GM12878 (cell line): ENCODE measurements around the gene FGFR1OP2. TPM values are rescaled to one million over a fixed set of nuclear protein-coding genes. Genes with fewer than 3 reads are reported as not detected.

Source experiments
- ATAC-seq: fragments of 200-7000 bp; cut with Tn5 transposase; 3 replicates; pipeline ENCODE4 v1.9.1; 2020; ENCODE audit warnings: mild to moderate bottlenecking, moderate library complexity
- BruUV-seq: library from RNA; stranded (reverse); fragments of 400-500 nt; replicated peaks from 2 replicates; lab custom pipeline; 2021; lab: Mats Ljungman, UMichigan
- CTCF ChIA-PET: fragments of 300-600 bp; sonication (Branson Sonifier 250); formaldehyde crosslinking; extraction: SDS; loops from one replicate; lab custom pipeline; 2021; ENCODE audit warnings: inconsistent platforms; lab: Yijun Ruan, JAX
- POLR2A ChIA-PET: fragments of 350-600 bp; formaldehyde crosslinking; extraction: SDS; loops from one replicate; lab custom pipeline; 2021; ENCODE audit warnings: inconsistent platforms; lab: Charles Lee
- RAD21 ChIA-PET: fragments of 300-600 bp; sonication (Branson Sonifier 250); formaldehyde crosslinking; loops from one replicate; lab custom pipeline; 2023; ENCODE audit warnings: antibody characterized with exemption; ENCODE audit not compliant: unreplicated experiment; lab: Charles Lee
- SMC1A ChIA-PET: fragments of 300-600 bp; sonication (Branson Sonifier 250); formaldehyde crosslinking; loops from one replicate; lab custom pipeline; 2023; ENCODE audit not compliant: unreplicated experiment, uncharacterized antibody; lab: Charles Lee
- DNase-seq: peaks from one replicate; pipeline ENCODE4 v3.0.0-alpha.2; 2011; ENCODE audit warnings: low read depth, low spot score
- FAIRE-seq: peaks from 3 replicates; lab custom pipeline; 2011; peaks lifted over from hg19 to GRCh38; lab: Jason Lieb, UNC
- H2AFZ ChIP-seq: 2 replicates; pipeline ENCODE4 v1.6.0; 2011; ENCODE audit warnings: low read depth, low read length, control low read depth; ENCODE audit not compliant: control insufficient read depth
- H3K27ac ChIP-seq: 2 replicates; pipeline ENCODE4 v1.5.1; 2011; ENCODE audit warnings: control low read depth; ENCODE audit not compliant: control insufficient read depth, insufficient read depth
- H3K27me3 ChIP-seq, 2 experiments: replicated peaks in 1 of 2; 2 replicates each; pipeline versions ENCODE4 v1.6.0 to v1.6.1; 2011; ENCODE audit warnings: low read length in 1 of 2; ENCODE audit not compliant: control insufficient read depth in 2 of 2, insufficient read depth in 2 of 2
- H3K36me3 ChIP-seq, 2 experiments: 2 replicates each; pipeline ENCODE4 v1.5.1; 2011; ENCODE audit warnings: low read length in 1 of 2; ENCODE audit not compliant: control insufficient read depth in 2 of 2, insufficient read depth in 2 of 2
- H3K4me1 ChIP-seq: 2 replicates; pipeline ENCODE4 v1.6.1; 2011; ENCODE audit warnings: mild to moderate bottlenecking, low read length, moderate library complexity, mixed read lengths; ENCODE audit not compliant: control insufficient read depth, insufficient read depth
- H3K4me2 ChIP-seq: 2 replicates; pipeline ENCODE4 v1.6.0; 2011; ENCODE audit warnings: control low read depth; ENCODE audit not compliant: control insufficient read depth, insufficient read depth
- H3K4me3 ChIP-seq: fragments of 200-600 bp; sonication (generic); 2 replicates; pipeline ENCODE4 v1.5.1; 2016
- H3K79me2 ChIP-seq: 2 replicates; pipeline ENCODE4 v1.6.0; 2011; ENCODE audit warnings: low read length; ENCODE audit not compliant: control insufficient read depth, insufficient read depth
- H3K9ac ChIP-seq: 2 replicates; pipeline ENCODE4 v1.8.0; 2011; ENCODE audit warnings: low read length, control low read depth, mixed read lengths; ENCODE audit not compliant: control insufficient read depth, insufficient read depth
- H3K9me3 ChIP-seq: replicated peaks from 3 replicates; pipeline ENCODE4 v1.5.1; 2011; ENCODE audit warnings: mild to moderate bottlenecking, low read length; ENCODE audit not compliant: control insufficient read depth, insufficient read depth
- H4K20me1 ChIP-seq: 2 replicates; pipeline ENCODE4 v1.6.0; 2011; ENCODE audit not compliant: control insufficient read depth, insufficient read depth
- SPI1 ChIP-seq: IDR thresholded peaks from 2 replicates; pipeline ENCODE4 v1.6.1; 2011; ENCODE audit warnings: low read depth, mild to moderate bottlenecking, low read length, moderate library complexity, borderline replicate concordance; ENCODE audit not compliant: insufficient read depth
- WGBS: methylation state at CpG from one replicate; pipeline ENCODE4 v1.1.6; 2016; ENCODE audit warnings: low lambda C conversion rate; ENCODE audit not compliant: insufficient replicate concordance, insufficient coverage; ENCODE audit errors: missing lambda C conversion rate; 5-methylcytosine and 5-hydroxymethylcytosine counted together
- in situ Hi-C: fragments of 300-500 bp; cut with MboI; formaldehyde crosslinking; loops from 9 replicates; pipeline ENCODE4 v1.14.3; 2018; ENCODE audit warnings: mixed read lengths
- intact Hi-C: fragments of 100-400 bp; cut with micrococcal nuclease; formaldehyde crosslinking; loops from one replicate; pipeline ENCODE4 v1.14.2; 2022; ENCODE audit not compliant: unreplicated experiment
- polyA plus RNA-seq, 11 experiments: library from polyadenylated mRNA; depleted of rRNA in 4 of 11; unstranded in 6 of 11; stranded (reverse) in 5 of 11; fragments of >200 nt; fragmentation: Nextera tagmentation in 4 of 11; fragmentation: Illumina TruSeq in 1 of 11; extraction: Ambion mirVana in 4 of 11; extraction: Trizol in 1 of 11; gene quantifications; 1 replicate in 1 of 11; 2 replicates in 10 of 11; pipeline versions ENCODE4 v1.2.1 to v1.2.3, GENCODE V29; 2011 to 2016; ENCODE audit warnings: inconsistent platforms in 2 of 11, missing spikeins in 2 of 11, low read depth in 1 of 11
- total RNA-seq, 4 experiments: library from RNA; depleted of rRNA in 3 of 4; stranded (reverse); fragments of >200 nt in 3 of 4; fragmentation: Illumina TruSeq in 1 of 4; extraction: Trizol in 1 of 4; gene quantifications; 2 replicates each; pipeline versions ENCODE4 v1.2.1 to v1.2.3, GENCODE V29; 2013 to 2021
- TF ChIP-seq, protein P1 (sequence below): fragments of 450-650 bp; IDR thresholded peaks from 2 replicates; pipeline ENCODE4 v1.6.1; 2018; ENCODE audit warnings: borderline replicate concordance, mild to moderate bottlenecking; ENCODE audit not compliant: partially characterized antibody
- TF ChIP-seq, protein P2 (sequence below): fragments of 450-650 bp; IDR thresholded peaks from 2 replicates; pipeline ENCODE4 v1.6.1; 2016; ENCODE audit warnings: mild to moderate bottlenecking, moderate library complexity, borderline replicate concordance

The FGFR1OP2 gene
- total and polyA plus RNA-seq, 10 of the 15 experiments (the other 5 are each of a cell fraction or from before 2014, with no cell fraction given): 28.5 to 59.1 (median 38.3) TPM

- BruUV-seq: no TSS peak
- 81% methylated on average over 5 of the region's 5 CpGs for WGBS
- ChIA-PET CTCF (interaction anchor here (0.9 to 8.4 kb wide), 6 partner anchors 15 to 174 kb away, joined by 3 to 72 read pairs (median 4); no protein-coding TSS in a partner anchor), POLR2A (interaction anchor here (0.5 kb wide), 1 partner anchor 272 kb away, joined by 4 read pairs; no protein-coding TSS in a partner anchor), SMC1A (interaction anchor here (1.1 to 6.2 kb wide), 3 partner anchors 8 to 915 kb away, joined by 3 to 56 read pairs (median 4); no protein-coding TSS in a partner anchor), RAD21 (interaction anchor here (10.8 kb wide), 1 partner anchor 296 kb away, joined by 216 read pairs; no protein-coding TSS in a partner anchor)
- peaks cover 81% of the 10 kb centered on the region for H3K79me2 ChIP-seq
- FAIRE-seq: no peak
- no peak overlapping the region for H3K9ac ChIP-seq
- H3K9me3 ChIP-seq: no peaks in the 10 kb centered on the region
- DNase-seq: no peak
- in situ Hi-C loops: no loop called here
- peak overlapping the region; percentile 37 for H3K4me3 ChIP-seq
- peak; percentile 34 for ATAC-seq
- no peaks in the 10 kb centered on the region for H3K36me3 ChIP-seq
- intact Hi-C loops: no loop called here
- TF ChIP-seq, protein P1, sequence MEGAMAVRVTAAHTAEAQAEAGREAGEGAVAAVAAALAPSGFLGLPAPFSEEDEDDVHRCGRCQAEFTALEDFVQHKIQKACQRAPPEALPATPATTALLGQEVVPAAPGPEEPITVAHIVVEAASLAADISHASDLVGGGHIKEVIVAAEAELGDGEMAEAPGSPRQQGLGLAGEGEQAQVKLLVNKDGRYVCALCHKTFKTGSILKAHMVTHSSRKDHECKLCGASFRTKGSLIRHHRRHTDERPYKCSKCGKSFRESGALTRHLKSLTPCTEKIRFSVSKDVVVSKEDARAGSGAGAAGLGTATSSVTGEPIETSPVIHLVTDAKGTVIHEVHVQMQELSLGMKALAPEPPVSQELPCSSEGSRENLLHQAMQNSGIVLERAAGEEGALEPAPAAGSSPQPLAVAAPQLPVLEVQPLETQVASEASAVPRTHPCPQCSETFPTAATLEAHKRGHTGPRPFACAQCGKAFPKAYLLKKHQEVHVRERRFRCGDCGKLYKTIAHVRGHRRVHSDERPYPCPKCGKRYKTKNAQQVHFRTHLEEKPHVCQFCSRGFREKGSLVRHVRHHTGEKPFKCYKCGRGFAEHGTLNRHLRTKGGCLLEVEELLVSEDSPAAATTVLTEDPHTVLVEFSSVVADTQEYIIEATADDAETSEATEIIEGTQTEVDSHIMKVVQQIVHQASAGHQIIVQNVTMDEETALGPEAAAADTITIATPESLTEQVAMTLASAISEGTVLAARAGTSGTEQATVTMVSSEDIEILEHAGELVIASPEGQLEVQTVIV: no peak
- TF ChIP-seq, protein P2, sequence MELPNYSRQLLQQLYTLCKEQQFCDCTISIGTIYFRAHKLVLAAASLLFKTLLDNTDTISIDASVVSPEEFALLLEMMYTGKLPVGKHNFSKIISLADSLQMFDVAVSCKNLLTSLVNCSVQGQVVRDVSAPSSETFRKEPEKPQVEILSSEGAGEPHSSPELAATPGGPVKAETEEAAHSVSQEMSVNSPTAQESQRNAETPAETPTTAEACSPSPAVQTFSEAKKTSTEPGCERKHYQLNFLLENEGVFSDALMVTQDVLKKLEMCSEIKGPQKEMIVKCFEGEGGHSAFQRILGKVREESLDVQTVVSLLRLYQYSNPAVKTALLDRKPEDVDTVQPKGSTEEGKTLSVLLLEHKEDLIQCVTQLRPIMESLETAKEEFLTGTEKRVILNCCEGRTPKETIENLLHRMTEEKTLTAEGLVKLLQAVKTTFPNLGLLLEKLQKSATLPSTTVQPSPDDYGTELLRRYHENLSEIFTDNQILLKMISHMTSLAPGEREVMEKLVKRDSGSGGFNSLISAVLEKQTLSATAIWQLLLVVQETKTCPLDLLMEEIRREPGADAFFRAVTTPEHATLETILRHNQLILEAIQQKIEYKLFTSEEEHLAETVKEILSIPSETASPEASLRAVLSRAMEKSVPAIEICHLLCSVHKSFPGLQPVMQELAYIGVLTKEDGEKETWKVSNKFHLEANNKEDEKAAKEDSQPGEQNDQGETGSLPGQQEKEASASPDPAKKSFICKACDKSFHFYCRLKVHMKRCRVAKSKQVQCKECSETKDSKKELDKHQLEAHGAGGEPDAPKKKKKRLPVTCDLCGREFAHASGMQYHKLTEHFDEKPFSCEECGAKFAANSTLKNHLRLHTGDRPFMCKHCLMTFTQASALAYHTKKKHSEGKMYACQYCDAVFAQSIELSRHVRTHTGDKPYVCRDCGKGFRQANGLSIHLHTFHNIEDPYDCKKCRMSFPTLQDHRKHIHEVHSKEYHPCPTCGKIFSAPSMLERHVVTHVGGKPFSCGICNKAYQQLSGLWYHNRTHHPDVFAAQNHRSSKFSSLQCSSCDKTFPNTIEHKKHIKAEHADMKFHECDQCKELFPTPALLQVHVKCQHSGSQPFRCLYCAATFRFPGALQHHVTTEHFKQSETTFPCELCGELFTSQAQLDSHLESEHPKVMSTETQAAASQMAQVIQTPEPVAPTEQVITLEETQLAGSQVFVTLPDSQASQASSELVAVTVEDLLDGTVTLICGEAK: no peak
- TF ChIP-seq SPI1: peak; percentile 69
- H2AFZ ChIP-seq: no peak overlapping the region; the same call in 1 of the 2 replicates
- H3K27me3 ChIP-seq: no peaks in the 10 kb centered on the region
- no peak overlapping the region for H3K27ac ChIP-seq
- no peaks in the 10 kb centered on the region for H4K20me1 ChIP-seq
- H3K4me1 ChIP-seq: peaks cover 2% of the 10 kb centered on the region
- H3K4me2 ChIP-seq: peak overlapping the region; percentile 1
Measured at GRCh38 chr12:27008081-27008480, 69.8 kb downstream of the FGFR1OP2 start.
